NCI-H524 (cell line): ENCODE measurements around the gene SDF4.
"Not testable (repeated sequence)": the region's sequence is repeated elsewhere in the genome, so short reads cannot be mapped to it uniquely, and the experiment has no call there.

Experiments used
- DNase-seq, 2 experiments: peaks; one replicate each; lab custom pipeline; 2025; lab: John Stamatoyannopoulos, UW

SDF4 gene

DNA sequence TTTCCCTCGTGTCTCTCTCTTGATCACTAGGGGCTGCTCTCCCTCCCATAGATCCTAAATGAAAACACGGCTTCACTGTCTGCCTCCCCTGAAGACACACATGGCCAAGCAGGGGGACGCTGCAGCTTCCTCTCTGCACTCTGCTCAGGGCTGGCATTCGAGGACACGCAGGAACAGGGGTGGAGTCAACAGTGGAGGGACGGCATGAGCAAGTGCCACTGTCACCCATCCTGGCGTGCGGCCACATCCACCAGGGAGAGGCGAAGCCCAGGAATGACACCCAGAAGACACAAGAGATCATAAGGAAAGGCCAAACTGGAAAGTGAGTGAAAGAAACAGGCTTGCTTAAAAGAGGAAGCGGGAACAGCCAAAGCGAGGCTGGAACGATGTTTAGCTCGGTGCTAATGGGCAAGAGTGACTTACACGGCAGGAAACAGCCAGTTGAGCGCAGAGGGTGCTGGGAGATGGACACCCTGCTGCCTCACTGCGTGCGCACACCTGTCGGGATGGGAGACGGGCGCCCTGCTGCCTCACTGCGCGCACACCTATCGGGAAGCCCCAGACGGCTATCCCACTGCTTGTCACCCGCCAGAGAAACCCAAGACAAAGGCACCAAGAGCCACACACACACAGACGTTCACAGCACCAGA is 28.3 kb upstream of the SDF4 start:
- no peak for DNase-seq

DNA sequence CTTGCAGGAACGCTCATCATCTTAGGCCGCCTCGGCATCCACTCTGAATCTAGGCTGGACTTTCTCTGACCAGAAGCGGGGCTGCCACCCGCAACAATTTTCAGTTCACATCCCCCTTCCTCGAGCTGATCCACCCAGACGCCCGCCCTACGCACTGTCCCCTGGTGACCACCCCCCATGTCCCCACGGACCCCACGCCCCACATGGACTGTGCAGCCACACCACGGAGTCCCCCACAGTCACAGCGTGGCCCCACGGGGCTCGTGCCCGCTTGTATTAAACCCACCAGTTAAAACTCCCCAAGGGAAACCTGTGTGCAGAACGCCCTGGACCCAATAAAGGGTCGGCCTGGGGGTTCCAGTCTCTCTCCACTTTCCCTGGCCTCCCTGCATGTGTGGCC is 27.7 kb upstream of the SDF4 start:
- DNase-seq: no peak

DNA sequence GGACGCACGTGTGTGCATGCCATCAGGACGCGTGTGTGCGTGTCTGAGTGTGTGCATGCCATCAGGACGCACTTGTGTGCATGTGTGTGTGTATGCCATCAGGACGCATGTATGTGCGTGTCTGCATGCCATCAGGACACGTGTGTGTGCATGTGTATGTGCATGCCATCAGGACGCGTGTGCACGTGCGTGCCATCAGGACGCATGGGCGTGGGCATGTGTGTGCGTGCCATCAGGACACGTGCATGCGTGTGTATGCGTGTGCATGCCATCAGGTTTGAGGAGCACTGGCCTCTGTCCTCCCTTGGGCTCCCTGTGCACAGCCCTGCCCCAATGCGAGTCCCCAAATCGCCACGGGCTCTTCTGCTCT is 27.3 kb upstream of the SDF4 start:
- no peak for DNase-seq

DNA sequence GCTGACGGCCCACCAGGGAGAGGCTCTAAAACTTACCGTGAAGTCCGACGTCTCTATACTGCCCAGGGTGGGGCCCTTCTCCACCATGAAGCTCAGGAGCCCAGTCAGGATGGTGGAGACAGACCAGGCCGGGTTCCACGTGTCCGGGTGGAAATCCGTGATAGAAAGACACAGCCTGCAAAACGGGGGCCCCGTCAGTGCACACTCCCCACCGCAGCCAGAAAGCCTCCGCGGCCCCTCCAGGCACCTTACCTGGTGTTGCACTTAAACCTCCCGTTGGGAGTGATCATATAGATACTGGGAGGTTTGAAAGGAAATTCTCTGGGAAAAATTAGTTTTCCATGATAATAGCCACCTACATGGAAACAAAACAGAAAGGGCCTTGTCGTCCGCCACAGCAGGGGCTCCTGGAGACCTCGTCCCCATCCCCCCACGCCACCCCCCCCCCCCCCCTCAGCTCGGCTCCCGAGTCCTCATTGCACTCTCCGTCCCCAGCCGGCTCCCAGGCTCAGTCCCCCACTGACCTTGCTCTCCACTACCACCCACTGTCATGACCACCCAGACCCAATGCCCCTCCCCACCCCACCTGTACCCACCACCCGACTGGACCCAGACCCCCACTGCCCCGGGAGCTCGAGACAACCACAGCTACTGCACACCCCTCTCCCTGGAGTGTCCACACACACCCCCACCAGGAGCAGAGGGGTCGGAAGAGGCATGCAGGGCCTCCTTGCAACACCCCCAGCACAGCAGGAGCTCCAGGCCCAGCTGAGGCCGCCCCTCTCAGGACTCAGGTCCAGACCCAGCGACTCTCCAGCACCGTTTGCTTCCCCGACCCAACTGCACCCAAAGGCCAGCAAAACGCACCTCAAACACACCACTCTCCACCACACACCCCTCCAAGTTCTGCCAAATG is 25.4 kb upstream of the SDF4 start:
- DNase-seq: no peak

DNA sequence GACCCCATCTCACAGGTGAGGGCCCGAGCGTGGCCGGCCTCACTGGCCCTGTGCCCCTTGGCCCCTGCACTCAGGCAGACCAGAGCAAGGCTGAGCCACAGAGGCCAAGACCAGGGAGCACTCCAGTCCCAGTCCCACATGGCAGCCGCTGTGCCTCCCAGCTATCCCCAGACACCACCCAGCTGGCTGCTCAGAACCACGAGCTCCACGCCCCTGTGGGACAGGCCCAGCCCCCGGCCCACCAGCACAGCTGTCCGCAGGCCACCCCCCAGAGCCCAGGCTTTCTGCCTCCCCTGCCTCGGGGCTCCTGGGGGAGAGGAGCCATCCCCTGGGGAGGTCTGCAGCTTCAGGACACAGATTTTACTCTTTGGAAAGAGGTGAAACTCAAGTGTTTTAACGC is 23.8 kb upstream of the SDF4 start:
- no peak for DNase-seq

DNA sequence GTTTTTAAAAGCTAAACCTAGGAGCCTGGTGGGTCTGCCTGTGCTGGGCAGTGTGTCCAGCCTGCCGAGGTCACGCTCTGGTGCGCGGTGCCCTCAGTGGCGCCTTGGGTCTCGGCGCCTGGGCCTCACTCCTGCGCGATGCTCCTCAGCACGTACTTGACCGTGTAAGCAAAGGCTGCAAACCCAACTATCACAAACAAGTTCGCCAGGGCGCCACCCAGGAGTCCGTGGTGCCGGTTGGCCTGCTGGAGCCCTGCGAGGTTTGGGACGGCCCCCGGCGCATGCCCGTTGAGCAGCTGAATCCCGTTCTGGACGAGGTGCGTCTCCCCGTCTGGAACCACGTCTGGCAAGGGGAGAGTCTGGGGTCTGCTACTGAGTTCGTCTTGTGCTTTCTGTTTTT is 23.3 kb upstream of the SDF4 start:
- no peak for DNase-seq

DNA sequence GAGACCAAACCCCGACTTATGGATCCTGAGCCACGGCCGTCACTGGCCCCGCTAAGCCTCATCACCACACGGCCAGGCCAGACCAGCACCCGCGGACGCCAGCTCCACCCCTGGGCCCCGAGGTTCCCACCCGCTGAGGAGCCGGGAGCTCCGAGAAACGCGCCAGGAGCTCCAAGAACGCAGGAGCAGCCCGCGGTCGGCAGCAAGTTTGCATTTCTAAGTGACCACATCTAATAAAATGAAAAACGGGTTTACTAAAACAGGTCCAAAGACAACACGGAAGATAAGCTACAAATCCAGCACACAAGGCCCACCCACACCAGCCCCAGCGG is 22.8 kb upstream of the SDF4 start:
- no peak for DNase-seq

DNA sequence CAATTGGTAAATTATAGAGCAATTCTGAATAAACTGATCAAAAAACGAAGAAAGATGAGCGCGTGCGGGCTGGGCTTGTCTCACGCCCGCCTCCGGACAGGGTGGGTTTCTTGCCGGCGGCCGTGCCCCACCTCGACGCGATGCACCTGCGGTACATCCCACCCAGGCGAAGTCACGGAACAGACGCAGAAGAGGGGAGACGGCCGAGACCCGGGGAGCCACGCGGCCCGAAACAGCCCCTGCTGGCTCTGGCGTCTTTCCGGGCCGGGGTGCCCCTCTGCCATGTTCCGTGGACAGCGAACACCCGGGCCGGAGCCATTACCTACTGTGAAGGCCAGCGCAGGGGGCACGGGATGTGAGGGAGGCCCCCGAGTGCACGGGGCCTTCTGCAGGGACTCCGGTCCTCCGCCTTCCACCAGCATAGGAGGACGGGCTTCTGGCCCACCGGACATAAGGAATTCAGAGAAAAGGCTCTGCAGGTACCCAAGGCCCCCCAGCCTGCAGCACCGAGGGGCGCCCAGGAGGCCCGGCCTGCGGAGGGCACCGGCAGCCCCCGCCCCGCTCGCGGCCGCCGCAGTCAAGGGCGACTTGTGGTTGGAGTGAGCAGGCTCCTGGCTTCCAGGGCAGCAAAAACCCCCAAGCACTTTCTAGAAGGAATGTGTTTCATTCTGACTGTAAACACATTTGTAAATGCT is 22.3 kb upstream of the SDF4 start:
- no peak for DNase-seq

DNA sequence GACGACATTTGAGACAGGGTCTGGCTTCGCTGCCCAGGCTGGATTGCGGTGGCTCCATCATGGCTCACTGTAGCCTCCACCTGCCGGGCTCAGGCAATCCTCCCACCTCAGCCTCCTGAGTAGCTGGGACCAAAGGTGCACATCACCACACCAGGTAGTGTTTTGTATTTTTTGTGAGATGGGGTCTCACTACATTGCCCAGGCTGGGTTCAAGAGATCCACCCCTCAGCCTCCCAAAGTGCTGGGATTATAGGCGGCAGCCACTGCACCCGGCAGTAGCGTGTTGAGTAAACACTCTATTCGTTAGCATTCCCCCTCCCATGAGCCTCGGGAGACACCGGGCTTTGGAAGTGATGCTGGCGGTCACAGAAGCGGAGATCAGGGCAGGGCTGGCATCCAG is 21.5 kb upstream of the SDF4 start:
- DNase-seq: no peak

DNA sequence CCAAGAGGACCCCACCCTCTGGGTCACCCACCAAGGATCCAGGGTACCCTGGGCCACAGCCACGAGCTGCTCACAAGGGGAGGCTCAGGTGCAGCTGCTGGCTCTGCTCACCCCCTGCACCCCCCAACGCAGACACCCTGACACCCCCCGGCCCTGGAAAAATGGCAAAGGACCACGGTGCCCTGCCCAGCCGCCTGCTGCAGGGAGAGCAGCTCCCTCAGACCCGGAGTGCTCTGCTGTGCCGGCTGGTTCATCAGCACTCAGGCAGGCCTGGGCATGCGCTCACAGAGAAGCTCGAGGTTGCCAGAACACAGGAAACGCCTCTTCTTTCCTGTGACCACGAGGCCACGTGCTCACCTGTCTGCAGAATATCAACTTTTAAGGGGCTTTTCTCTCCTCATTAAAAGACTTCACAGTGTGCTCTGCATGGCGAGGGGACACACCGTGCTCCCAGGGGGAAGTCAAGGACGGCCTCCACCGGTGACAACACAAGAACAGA is 19.0 kb upstream of the SDF4 start:
- no peak for DNase-seq

DNA sequence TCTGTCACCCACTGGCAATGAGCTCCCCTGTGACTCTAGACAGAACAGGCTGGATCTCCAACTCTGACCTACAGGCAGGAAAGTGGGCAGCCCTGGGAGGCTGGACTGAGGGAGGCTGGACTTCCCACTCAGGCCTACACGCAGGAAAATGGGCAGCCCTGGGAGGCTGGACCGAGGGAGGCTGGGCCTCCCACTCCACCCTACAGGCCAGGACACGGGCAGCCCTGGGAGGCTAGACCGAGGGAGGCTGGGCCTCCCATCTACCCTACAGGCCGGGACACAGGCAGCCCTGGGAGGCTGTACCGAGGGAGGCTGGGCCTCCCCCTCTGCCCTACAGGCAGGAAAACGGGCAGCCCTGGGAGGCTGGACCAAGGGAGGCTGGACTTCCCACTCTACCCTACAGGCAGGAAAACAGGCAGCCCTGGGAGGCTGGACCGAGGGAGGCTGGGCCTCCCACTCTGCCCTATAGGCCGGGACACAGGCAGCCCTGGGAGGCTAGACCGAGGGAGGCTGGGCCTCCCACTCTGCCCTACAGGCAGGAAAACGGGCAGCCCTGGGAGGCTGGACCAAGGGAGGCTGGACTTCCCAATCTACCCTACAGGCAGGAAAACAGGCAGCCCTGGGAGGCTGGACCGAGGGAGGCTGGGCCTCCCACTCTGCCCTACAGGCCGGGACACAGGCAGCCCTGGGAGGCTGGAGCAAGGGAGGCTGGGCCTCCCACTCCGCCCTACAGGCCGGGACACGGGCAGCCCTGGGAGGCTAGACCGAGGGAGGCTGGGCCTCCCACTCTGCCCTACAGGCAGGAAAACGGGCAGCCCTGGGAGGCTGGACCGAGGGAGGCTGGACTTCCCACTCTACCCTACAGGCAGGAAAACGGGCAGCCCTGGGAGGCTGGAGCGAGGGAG is 16.5 kb upstream of the SDF4 start:
- not testable (repeated sequence) for DNase-seq

DNA sequence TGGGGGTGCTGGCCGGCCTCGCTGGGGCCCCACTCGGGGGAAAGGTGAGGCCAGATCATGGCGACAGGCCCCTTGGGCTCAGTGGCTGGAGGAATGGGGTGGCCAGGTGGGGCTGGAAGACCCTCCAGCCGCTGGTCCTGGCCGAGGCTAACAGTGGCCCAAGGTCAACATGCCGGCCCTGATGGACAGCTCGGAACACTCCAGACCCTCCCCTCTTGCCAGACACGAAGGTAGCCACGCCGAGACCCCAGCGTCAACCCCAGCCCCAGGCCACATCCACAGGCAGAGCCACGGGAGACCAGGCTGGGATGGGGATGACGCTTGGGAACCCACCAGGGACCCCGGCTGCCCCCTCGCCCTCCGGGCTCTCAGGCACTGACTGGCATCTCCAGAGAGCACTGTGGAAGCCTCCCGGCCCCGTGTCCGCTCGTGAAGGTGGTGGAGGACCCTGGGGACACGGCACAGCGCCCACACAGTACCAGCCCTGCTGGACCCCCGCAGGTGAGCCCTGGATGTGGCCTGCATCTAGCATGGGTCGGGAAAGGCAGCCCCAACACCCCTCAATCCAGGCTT is 15.6 kb upstream of the SDF4 start:
- DNase-seq: no peak

DNA sequence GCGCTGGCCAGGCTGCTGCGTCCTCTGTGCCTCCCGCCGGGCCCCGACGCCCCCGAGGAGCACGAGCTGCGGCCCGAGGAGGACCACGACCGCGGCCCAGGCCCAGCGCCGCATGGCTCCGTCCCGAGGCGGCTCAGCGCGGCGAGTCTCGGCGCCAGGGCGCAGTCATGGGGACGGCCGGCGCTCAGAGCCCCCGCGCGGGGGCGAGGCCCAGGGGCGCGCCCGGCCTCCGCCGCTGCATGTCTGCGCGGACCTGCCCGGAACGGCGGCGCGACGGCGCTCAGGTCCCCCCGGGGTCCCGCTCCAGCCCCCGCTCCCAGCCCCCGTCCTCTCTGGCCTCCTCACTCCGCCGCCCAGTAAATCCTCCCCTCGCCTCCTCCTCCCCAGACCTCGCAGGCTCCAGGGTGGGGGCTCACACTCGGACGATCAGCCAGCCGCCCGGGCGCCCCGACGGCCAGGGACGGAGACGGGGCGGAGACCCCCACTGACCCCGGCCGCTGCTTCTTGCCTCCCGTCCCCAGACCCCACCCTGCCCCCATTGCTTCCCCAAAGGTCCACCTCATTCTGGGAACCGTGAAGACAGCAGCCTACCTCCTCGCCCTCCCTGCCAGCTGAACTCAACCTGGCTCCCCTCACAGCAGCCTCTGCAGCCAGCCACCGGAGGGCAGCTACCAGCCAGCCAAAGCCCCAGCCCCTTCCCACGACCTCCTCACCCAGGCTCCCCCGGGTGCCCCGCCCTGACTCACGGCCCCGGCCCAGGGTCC is 15.0 kb upstream of the SDF4 start, which contains the start of gene C1QTNF12:
C1QTNF12 (minus strand) TSS at position 146 of the 764 bp plus-strand sequence; CDS start at position 114, 32 bp downstream.
- DNase-seq: no peak

DNA sequence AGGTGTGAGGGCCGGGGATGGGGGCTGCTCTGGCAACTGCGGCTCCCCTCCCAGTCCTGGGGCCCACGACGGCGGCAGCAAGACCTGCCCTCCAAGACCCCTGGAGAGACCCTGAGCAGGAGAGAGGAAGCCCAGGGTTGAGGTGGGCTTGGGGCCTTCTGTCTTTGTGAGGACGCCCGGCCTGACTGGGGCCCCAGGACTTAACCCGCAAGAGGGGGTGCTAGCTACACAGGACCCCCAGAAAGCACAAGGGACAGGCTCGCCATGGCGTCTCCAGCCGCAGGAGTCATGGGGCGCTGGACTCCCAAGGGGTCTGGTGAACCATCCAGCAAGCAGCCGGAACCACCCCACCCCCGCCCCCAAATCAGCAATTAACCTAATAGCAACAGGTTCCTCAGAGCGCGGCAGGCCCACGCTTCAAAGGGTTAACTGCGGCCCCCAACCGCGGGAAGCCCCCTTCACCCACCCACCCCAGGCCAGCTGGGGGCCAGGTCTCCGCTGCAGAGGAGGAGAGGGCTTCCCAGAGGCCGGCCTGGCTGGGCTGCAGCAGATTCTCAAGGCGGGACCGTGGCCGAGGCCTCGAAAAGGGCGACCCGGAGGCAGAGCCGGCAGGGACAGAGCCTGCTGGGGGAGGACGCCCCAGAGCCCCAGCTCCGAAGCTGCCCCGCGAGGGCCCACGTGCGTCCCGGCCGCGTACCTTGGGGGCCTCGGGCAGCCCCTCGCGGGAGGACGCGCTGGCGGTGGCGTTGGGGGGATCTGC is 14.2 kb upstream of the SDF4 start:
- no peak for DNase-seq

DNA sequence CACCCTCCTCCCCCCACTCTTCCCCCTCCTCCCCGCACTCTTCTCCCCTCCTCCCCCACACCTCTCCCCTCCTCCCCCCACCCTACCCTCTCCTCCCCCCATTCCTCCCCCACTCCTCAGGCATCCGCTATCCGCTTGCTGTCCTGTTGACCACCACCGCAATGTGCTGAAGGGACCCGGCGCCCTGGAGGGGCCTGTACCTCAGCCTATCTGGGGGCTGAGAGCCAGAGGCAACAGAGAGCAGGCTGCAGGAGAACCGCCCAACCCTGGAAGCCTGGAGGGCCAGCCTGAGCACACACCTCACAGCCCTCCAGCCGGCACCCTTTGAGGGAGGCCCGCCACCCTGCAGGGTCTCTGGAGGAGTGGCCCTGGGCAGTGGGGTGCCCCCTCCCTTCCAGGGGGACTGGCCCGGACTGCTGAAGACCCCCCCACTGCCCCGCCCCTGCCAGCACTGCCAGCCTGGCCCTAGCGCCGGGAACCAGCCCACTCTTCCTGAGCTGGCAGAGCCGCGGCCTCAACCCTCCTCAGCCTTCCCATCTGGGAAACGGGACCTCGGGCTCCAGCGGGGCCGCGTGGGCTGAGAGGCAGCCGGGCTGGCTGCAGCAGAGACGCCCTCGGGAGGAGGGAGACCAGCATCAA is 13.5 kb upstream of the SDF4 start:
- DNase-seq: no peak

DNA sequence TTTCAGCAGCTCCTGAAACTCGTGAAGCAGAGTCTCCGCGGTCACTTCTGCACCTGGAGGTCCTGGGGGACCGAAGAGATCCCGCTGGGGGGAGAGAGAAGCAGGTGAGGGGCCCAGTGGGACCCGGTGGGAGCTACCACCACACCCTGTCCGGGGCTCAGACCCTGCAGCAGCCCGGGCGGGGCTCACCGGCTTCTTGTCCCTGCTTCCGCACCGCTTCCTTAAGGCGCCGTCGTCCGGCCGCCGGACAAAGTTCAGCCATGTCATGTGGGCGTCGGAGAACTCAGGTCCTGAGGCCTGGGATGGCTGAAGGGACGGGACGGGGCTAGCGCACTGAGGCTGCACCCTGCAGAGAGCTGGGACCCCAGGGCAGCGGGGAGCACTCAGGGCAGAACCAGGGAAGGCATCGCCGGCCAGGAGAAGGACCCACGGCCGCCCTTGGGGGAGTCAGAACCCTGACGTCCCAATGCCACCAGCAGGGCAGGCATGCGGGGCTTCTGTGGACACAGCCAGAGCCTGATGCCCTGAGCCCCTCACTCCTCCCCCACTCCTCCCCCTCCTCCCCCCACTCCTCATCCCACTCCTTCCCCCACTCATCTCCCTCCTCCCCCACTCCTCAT is 12.5 kb upstream of the SDF4 start:
- DNase-seq: no peak

DNA sequence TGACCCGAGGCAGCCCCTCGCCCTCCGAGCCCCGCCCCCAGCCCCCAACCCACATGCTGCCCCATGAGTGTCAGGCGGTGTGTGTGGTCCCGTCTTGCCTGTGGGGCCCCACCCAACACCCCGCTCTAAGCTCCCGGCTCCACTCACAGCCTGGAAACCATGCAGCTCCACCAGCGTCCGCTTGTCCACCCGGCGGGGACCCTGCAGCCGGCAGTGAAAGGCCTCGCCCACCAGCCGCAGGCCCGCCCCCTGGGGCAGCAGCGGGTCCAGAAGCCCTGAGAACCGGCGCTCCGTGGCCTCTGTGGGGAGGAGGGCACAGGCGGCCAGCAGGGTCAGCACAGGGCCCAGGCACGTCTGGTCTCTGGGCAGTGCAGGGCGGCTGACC is 12.0 kb upstream of the SDF4 start:
- DNase-seq: no peak

DNA sequence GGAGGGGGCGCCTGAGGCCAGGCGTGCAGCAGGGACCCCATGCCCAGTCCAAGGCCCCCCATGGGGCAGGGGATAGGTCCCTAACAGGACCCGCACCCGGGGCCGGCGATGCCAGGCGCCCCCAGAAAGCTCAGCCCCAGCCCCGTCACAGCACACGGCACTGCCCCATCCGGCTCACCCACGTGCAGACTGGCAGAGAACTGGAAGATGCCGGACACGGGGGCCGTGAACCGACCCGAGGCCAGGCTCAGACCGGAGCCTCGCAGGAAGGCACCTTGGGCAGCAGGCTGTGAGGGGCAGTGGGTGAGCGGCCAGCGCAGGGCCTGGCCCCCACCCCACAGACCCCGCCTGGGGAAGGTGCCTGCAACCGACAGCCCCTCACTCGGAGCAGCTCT is 11.5 kb upstream of the SDF4 start:
- DNase-seq: no peak
